HG02759 (cell line): ENCODE measurements around the gene ZNF70.

Experiments
- ATAC-seq: cut with Tn5 transposase; IDR thresholded peaks from one replicate; pipeline ENCODE4 v1.9.1; 2021; ENCODE audit warnings: mild to moderate bottlenecking, moderate library complexity; ENCODE audit not compliant: unreplicated experiment

The ZNF70 gene

DNA sequence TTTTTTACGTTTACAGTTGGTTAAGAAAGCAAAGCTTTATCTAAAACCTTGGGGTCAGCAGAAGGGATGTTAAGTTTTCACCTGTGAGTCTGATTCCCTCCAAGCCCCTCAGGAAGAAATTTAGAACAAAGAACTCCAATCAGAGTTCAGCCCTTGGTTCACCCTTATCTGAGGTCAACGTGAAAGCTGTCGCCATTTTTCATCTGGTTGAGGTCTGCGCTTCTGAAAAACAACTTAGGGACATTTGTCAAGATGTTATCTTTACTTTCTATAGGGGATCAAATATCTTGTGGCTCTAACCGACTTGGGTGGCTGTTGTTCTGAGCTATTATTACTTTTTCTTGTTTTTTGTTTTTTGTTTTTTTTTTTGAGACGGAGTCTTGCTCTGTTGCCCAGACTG is 30.1 kb downstream of the ZNF70 start:
- ATAC-seq = no peak

DNA sequence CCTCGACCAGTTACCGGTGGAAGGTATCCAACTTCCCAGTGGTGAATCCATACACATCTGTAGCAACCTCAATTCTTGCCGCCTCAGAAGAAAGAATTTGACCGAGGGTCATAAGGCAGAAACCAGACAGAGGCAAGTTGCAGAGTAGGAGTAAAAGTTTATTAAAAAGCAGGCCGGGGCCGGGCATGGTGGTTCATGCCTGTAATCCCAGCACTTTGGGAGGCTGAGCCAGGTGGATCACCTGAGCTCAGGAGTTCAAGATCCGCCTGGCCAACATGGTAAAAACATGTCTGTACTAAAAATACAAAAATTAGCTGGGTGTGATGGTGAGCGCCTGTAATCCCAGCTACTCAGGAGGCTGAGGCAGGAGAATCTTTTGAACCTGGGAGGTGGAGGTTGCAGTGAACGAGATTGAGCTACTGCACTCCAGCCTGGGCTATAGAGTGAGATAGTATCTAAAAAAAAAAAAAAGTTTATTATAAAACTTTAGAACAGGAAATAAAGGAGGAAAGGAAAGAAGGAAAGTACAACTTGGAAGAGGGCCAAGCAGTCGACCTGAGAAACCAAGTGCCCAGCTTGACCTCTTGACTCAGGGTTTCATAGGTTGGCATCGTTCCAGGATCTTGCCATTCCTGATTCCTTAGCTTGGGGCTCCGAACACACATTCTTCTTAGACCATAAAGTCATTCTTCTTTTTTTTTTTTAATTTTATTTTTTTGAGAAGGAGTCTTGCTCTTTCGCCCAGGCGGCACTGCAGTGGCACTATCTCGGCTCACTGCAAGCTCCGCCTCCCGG is 32.3 kb downstream of the ZNF70 start:
- no peak for ATAC-seq

DNA sequence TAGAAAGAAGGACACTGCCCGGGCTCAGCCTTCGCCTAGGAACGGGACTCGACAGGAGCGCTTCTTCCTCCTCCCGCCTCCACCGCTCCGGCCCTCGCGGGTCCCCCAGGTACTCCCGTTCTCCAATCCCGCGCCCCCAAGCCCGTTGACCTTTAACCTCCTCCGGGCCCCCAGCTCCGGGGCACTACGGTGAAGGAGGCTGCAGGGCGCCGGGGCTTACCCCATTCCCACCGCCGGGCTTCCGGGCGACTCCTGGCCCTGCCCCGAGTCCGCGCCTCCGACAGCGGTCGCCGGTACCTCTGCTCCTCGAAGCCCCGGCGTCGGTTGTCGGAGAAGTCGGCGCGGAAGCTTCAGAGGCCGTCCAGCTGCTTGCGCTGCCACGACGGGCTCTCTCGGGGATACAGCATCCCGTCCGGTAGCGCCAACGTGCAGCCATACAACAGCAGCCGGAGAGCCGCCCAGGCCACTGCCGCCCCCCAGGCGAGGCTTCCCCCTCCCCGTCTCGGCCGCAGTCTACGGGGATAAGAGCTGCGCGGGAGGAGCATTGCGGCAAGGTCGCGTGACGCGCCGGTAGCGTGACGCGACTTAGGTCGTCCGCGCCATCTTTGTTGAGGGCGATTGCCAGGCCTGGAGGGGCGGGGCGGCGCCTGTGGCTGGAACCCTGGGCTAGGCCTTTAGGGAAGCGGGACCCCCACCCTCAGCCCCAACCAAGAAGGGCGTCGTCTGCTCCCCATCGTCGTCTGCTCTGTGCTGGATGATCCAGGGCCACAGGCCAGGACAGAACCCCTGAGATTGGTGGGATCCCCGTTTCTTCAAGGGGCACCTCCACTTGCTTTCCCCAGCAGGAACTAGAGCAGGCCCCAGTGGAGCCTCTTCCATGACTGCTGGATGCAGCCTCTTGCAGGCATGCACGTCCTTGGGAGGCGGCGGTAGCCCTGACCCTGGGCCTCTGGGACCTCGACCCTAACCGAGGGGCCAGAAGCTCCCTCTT is 33.8 kb downstream of the ZNF70 start:
- ATAC-seq = peak; percentile 81

DNA sequence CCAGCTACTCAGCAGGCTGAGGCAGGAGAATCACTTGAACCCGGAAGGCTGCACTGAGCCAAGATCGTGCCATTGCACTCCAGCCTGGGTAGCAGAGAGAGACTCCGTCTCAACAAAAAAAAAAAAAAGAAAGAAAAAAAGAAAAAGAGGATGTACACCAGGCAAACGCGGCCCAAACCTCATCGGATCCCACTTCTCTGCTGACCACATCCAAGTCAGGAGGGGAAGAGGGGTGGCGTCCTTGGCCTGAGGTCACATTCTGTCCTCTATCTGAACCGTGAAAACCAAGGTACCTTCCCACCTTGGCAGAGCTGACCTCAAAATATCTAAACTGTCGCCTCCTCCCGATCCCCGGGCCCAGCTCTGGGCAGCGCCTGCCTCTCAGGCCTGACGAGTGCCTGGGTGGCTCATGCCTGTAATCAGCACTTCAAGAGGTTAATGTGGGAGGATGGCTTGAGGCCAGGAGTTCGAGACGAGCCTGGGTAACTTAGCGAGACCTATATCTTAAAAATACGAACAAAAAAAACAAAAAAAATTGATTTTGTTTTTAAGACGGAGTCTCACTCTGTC is 35.0 kb downstream of the ZNF70 start:
- no peak for ATAC-seq

DNA sequence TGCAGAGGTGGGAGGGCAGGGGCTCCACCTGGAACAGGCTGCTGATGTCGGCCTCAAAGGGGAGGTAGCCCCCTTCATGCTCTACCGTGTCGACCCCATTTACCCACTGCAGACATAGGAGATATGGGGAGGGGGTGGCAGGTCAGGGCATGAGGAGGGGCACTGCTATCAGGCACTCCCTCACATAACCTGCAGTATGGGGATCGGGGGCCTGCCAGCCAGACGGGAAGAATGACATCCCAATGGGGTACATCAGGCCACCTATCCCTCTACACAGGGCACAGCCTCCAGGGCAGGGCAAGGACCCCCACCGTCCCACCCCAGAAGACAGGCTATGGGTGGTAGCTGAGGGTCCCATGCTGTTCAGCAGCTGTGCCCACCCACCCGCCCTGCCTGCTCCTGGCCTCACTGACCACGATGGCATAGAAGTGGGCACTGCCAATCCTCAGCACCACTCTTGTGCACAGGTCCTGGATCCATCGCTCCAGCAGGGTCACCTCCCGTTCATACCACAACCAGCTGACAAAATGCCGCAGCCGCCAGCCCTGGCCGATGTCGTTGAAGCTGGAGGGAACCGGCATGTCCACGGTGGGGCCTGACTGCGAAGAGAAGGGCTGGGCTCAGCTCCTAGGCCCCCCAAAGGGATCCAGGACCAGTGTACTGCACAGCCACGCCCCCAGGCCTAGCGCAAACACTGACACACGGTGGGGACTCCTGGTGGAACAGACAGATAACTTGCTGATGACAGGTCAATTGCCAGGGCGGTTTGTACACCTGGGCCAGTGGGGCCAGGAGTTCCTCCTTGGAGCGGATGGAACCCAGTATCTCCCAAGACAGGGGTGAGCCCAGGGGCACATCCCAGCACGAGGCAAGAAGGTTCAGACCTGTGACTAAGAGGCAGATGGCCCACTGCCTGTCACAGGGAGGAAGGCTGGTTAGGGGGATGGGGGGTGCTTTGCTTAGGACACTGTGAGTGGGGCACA is 36.0 kb downstream of the ZNF70 start:
- ATAC-seq = no peak

DNA sequence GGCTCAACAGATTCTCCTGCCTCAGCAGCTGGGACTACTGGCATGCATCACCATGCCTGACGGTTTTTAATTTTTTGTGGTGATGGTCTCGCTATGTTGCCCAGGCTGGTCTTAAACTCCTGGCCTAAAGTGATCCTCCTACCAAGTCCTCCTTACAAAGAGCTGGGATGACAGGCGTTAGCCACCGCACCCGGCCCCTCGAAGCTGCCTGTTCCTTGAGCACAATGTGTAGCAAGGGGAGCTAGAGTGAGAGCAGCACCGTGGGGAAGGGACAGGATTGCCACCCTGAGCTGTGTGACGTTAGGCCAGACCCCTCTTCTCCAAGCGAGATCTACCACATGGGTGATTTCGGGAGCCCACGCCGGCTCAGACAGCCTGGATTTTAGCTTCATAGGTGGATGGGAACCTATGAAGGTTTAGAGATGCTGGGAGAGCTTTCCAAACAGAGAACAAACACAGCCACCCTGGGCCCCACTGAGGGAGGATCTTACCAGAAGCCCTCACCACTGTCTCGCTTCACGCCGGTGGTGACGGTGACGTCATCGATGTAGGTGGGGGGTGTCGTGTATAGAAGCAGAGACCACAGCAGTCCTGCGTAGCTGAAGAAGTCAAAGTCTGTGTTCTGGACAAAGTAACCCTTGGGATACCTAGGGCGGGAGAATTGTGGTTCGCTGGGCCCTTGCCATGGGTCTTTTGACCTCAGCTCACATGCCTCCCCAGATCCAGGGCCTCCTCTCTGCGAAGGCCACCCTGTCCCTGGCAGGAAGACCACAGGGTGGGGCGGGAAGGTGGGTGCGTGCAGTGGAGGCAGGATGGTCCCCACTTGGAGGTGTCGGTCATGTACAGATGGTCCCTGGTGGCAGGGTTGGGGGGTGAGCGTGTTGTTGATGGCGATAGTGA is 37.0 kb downstream of the ZNF70 start:
- no peak for ATAC-seq

DNA sequence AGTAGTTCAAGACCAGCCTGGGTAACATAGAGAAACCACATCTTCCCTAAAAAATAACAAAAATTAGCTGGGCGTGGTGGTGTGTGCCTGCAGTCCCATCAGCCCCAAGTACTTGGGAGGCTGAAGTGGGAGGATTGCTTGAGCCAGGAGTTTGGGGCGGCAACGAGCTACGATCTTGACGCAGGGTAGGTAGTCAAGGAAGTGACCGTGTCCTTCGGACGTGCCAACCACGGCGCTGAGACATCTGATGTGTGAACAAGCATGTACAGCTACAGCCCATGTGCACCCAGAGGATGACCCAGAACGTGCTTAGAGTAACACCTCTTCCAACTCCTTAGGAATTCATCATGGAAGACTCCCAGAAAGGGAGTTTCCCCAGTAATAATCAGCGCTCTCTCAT is 38.7 kb downstream of the ZNF70 start:
- ATAC-seq = no peak

DNA sequence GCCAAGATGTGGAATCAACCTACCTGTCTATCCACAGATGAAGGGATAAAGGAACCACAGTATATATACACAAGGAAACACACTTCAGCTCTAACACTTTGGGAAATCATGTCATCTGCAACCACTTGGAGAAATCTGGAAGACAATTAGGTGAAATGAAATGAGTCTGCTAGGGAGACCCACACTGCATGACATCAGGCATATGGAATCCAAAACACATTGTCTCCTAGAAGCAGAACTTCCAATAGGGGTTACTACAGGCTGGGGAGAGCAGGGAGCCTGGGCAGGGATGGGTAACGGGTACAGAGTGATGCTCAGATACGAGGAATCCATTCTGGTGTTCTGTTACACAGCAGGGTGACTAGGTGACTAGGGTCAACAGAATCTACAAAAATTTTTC is 41.8 kb downstream of the ZNF70 start:
- no peak for ATAC-seq

DNA sequence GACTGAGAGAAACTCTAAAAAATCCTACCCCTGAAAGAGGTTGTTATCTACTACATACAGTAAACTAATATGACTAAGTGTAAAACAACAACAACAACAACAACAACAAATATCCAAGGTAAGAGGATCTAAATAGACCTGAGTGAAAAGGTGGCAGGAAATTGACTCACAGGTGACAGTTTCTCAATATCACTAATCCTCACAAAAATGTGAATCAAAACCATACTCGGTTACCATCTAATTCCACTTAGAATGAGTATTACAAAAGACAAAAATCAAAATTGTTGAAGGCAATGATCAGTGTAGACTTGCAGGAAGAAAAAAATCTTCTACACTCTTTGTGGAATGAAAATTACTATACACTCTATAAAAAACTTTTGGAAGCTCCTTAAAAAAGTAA is 42.6 kb downstream of the ZNF70 start:
- ATAC-seq = no peak

DNA sequence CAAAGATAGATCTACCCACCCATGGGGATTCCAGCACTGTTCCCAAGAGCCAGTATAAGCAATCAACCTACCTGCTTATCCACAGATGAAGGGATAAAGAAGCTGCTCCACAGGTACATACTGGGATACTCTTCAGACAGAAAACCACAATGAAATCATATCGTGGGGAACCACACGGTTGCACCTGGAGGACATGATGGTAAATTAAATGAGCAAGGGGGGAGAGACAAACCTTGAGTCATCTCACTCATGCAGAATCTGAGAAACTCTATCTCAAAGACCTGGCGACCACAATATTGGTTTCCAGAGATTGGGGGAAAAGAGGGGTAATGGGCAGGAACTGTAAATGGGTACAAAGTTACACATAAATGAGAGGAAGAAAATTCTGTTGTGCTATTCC is 45.6 kb downstream of the ZNF70 start:
- no peak for ATAC-seq

DNA sequence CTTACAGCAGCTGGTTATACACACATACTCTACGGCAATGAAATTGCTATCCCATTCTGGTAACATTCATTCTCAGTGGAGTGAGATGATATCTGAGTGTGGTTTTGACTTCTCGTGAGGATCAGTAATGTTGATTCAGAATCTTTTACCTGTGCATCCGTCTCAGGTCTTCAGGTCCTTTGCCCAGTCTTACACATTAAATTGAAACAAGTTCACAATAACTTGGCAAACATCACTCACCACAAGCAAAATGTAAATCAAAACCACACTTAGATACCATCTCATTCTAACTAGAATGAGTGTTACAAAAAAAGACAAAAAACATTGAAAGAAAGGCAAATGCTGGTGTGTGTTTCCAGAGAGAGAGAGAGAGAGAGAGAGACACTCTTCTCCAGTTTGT is 46.1 kb downstream of the ZNF70 start:
- no peak for ATAC-seq

DNA sequence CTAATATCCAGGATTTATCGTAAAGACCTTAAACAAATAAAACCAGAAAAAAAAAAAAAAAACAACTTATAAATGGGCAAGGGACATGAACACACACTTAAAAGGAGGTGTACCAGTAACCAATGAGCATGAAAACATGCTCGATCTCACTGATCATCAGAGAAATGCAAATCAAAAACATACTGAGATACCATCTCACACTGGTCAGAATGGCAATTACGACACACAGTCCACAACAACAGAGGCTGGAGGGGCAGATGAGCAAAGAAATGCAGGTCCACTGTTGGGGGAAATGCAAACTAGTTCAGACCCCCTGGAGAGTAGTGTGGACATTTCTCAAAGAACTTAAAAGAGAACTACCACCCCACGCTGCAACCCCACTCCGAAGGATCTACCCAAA is 46.9 kb downstream of the ZNF70 start:
- ATAC-seq = no peak

DNA sequence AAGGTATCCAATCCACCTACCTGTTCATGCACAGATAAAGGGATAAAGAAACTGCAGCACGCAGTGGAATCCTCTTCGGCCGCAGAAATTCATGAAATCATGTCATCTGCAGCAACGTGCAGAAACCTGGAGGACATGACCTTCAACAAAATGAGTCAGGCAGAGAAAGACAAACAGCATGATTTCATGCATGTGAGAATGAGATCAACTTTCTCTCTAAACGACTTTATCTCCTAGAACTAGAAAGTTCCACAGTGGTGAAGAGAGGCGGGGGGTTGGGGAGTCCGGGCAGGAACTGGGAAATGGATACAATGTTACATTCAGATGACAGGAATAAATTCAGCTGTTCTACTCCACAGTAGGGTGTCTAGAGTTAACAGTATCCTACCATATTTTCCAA is 50.2 kb downstream of the ZNF70 start:
- ATAC-seq = no peak

DNA sequence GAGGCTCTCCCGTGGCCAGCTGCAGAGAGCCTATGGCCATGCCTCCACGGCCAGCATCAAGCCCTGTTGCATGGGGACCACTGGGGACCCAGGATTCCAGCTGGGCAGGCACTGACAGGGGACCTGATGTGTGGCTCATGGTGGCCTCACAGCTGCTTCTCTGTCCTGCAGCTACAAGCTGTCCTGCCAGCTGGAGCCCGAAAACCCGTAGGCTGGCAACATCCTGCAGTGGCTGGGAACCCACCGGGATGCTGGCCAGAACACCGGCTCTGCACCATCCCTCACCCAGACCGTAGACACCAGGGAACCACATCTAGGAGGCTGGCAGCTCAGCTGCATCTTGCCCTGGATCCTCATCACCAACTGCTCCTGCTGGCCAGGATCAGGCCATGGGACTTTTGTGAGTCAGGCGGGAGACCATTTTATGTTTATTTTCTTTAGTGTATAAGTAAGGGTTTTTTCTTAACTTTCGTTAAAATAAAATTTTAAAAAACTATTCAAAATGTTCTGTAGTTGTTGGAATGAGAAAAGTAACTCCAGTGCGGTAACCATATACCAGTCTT is 52.2 kb downstream of the ZNF70 start:
- ATAC-seq = no peak

DNA sequence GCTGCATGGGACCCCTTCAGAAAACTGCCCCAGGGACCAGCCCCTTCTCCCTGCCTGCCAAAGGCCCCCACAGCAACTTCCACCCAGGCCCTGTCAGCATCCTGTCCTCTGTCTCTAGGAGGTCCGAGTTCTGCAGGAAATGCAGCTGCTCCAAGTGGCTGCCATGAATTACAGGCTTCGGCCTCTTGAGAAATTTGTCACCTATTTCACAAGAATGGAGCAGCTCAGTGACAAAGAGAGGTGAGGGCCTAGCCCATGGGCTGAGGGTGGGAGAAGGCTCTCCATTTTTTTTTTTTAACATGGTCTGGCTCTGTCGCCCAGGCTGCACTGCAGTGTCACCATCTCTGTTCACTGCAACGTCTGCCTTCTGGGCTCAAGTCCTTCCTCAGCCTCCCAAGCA is 52.8 kb downstream of the ZNF70 start:
- ATAC-seq = no peak

DNA sequence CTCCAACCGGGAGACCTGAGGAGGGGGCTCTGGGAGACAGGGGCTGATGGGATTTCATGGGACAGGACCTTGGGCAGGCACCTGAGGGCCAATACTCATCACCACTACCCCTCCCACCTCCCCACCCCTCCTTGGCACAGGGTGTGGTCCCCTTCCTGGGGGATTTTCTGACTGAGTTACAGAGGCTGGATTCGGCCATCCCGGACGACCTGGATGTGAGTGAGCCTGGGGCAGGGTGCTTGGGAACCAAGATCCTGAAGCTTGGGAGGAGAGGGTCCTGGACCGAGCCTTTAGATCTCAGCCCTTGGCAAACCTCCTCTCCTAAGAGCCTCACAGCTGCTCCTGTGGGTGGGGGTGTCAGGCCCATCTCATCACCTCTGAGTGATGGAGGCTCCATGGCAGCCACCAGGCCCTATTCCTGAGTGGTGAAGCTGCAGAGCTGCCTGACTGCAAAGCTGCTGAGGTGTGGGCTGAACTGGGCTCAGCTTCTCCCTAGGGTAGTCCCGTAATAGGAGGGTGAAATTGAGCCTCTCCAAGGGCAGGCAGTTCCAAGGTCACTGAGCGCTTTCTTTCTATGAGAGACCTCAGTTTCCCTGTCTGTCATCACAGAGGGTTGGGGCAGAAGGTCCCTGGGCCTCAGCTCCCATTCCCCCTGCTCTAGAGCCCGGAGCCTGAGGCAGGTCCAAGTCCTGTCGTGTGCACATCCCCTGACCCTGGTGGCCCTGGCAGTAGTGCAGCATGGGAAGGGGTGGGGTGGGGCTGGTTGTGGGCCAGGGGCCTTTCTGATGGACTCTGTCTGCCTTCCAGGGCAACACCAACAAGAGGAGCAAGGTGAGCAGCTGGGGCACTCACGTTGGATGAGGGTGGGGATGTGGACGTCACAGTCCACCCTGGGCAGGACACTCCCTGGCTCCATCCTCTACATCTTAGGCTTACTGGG is 53.6 kb downstream of the ZNF70 start:
- no peak for ATAC-seq

DNA sequence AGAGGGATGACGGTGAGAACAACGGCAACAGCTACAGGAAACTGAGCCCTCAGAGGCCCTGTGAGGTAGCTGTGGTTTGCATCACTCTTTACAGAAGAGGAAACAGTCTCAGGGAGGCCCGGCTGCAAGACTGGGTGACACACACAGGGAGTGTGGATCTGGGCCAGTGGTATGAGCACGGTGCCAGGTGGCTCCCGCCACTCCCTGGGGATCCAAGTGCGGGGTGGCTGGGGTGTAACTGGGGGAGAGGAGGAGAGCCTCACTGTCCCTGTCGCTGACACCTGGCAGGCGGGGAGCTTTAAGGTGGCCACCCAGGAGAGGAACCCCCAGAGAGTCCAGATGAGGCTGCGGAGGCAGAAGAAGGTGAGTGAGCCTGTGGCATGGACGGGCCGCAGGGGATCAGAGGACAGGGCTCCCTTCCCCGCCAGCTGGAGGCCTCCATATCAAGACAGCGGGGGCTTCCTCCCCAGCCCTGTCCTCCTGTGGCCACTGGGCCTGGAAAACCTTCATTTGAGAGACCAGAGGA is 54.5 kb downstream of the ZNF70 start:
- peak; percentile 81 for ATAC-seq
